ENCODE results near the gene CUBN. TPM values are rescaled to one million over a fixed set of nuclear protein-coding genes. Genes with fewer than 3 reads are reported as not detected.

Gene CUBN
- total RNA-seq, 1 experiment from 2014 or later: 4.6 TPM

DNA sequence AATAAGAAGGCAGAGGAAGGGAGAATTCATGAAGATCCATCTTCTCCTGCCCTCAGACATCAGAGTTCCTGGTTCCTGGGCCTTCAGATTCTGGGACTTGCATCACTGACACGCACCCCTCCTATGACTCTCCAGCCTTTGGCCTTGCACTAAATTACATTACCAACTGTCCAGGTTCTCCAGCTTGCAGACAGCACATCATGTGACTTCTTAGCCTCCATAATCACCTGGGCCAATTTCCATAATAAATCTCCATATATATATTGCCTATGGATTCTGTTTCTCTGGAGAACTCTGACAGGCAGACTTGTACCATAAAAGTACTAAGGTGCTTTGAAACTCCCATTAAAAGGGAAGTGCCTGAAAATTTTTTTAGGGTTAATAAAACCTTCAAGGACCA lies 335.6 kb downstream of the CUBN start:
- CTCF ChIA-PET: no interaction called here
- POLR2A ChIA-PET: no interaction called here

GRCh38 chr10:16792675-16793074 lies 336.9 kb downstream of the CUBN start:
- POLR2A ChIA-PET: no interaction called here

More for the DNA sequence above, 335.6 kb downstream of the CUBN start:
- Mint-ChIP-seq H3K27ac (ENCODE audit: unreplicated experiment) (no peak overlapping the region), H3K4me3 (ENCODE audit: unreplicated experiment) (no peak overlapping the region), H3K36me3 (ENCODE audit: insufficient read depth, unreplicated experiment) (no peaks in the 10 kb centered on the region), H3K9me3 (ENCODE audit: unreplicated experiment) (no peaks in the 10 kb centered on the region), H3K27me3 (ENCODE audit: insufficient read depth, unreplicated experiment) (no peaks in the 10 kb centered on the region), H3K4me1 (ENCODE audit: low read depth, unreplicated experiment) (no peaks in the 10 kb centered on the region)
- Histone ChIP-seq H3K36me3 (ENCODE audit: control insufficient read depth, insufficient read depth, low read length) (0 out of 2 replicates have a peak, but pooled peaks cover 1% of the 10 kb centered on the region), H3K27me3 (replicated peaks; ENCODE audit: control insufficient read depth, insufficient read depth, low read length) (no peaks in the 10 kb centered on the region), H3K9me3 (no peaks in the 10 kb centered on the region), H3K4me1 (no peaks in the 10 kb centered on the region), H3K4me3 (ENCODE audit: low read depth, low read length) (no peak overlapping the region)
- DNase-seq: no peak
- intact Hi-C loops (cut with micrococcal nuclease; ENCODE audit: unreplicated experiment): no loop called here
- no TSS peak for BruUV-seq (replicated peaks)
- no peak for TF ChIP-seq CTCF (IDR thresholded peaks at IDR 0.05; ENCODE audit: insufficient read depth in 1 of 2, low read depth in 1 of 2, low read length in 1 of 2, severe bottlenecking in 1 of 2, unreplicated experiment in 1 of 2)

GRCh38 chr10:16789765-16790164 lies 339.8 kb downstream of the CUBN start:
- H3K4me1 ChIP-seq: no peaks in the 10 kb centered on the region
- 0 out of 2 replicates have a peak, but pooled peaks cover 1% of the 10 kb centered on the region for H3K36me3 ChIP-seq (ENCODE audit: control insufficient read depth, insufficient read depth, low read length)
- H3K27me3 ChIP-seq (replicated peaks; ENCODE audit: control insufficient read depth, insufficient read depth, low read length): no peaks in the 10 kb centered on the region
- H3K9me3 ChIP-seq: no peaks in the 10 kb centered on the region
- H3K4me3 ChIP-seq (ENCODE audit: low read depth, low read length): no peak overlapping the region
- DNase-seq: no peak
- Mint-ChIP-seq H3K9me3 (ENCODE audit: unreplicated experiment) (no peaks in the 10 kb centered on the region), H3K36me3 (ENCODE audit: insufficient read depth, unreplicated experiment) (peaks cover 4% of the 10 kb centered on the region), H3K4me1 (ENCODE audit: low read depth, unreplicated experiment) (no peaks in the 10 kb centered on the region), H3K27ac (ENCODE audit: unreplicated experiment) (no peak overlapping the region), H3K4me3 (ENCODE audit: unreplicated experiment) (no peak overlapping the region), H3K27me3 (ENCODE audit: insufficient read depth, unreplicated experiment) (no peaks in the 10 kb centered on the region)
- no TSS peak for BruUV-seq (replicated peaks)
- POLR2A ChIA-PET: no interaction called here
- intact Hi-C loops (cut with micrococcal nuclease; ENCODE audit: unreplicated experiment): no loop called here
- no peak for TF ChIP-seq CTCF (IDR thresholded peaks at IDR 0.05; ENCODE audit: insufficient read depth in 1 of 2, low read depth in 1 of 2, low read length in 1 of 2, severe bottlenecking in 1 of 2, unreplicated experiment in 1 of 2)
- CTCF ChIA-PET: no interaction called here

More at GRCh38 chr10:16792675-16793074, 336.9 kb downstream of the CUBN start:
- H3K4me1 Mint-ChIP-seq (ENCODE audit: low read depth, unreplicated experiment): no peaks in the 10 kb centered on the region
- no peaks in the 10 kb centered on the region for H3K36me3 Mint-ChIP-seq (ENCODE audit: insufficient read depth, unreplicated experiment)
- Histone ChIP-seq H3K27me3 (replicated peaks; ENCODE audit: control insufficient read depth, insufficient read depth, low read length) (no peaks in the 10 kb centered on the region), H3K4me3 (ENCODE audit: low read depth, low read length) (no peak overlapping the region), H3K36me3 (ENCODE audit: control insufficient read depth, insufficient read depth, low read length) (0 out of 2 replicates have a peak, but pooled peaks cover 1% of the 10 kb centered on the region), H3K9me3 (no peaks in the 10 kb centered on the region), H3K4me1 (no peaks in the 10 kb centered on the region)
- intact Hi-C loops (cut with micrococcal nuclease; ENCODE audit: unreplicated experiment): no loop called here
- no peak for DNase-seq
- H3K27ac Mint-ChIP-seq (ENCODE audit: unreplicated experiment): no peak overlapping the region
- BruUV-seq (replicated peaks): no TSS peak
- H3K4me3 Mint-ChIP-seq (ENCODE audit: unreplicated experiment): no peak overlapping the region
- H3K9me3 Mint-ChIP-seq (ENCODE audit: unreplicated experiment): no peaks in the 10 kb centered on the region
- CTCF ChIA-PET: no interaction called here
- TF ChIP-seq CTCF (IDR thresholded peaks at IDR 0.05; ENCODE audit: insufficient read depth in 1 of 2, low read depth in 1 of 2, low read length in 1 of 2, severe bottlenecking in 1 of 2, unreplicated experiment in 1 of 2): no peak
- no peaks in the 10 kb centered on the region for H3K27me3 Mint-ChIP-seq (ENCODE audit: insufficient read depth, unreplicated experiment)

Measured in Caco-2 (cell line).